CD4-positive, alpha-beta T cell treated with Interleukin-17A for 4 hours (primary cell): Measurements from ENCODE around the gene AFAP1L1.
"Not testable (repeated sequence)": the region's sequence is repeated elsewhere in the genome, so short reads cannot be mapped to it uniquely, and the experiment has no call there.

Experiments used
- DNase-seq: peaks from one replicate; pipeline ENCODE4 v3.0.0-alpha.2; 2020; ENCODE audit warnings: mixed read lengths

AFAP1L1 gene

GRCh38 chr5:149376104-149376503 is 104.4 kb downstream of the AFAP1L1 start:
- no peak for DNase-seq

GRCh38 chr5:149376711-149377447 is 105.2 kb downstream of the AFAP1L1 start:
- no peak for DNase-seq

GRCh38 chr5:149378241-149378820 is 106.7 kb downstream of the AFAP1L1 start:
- DNase-seq, result no peak

- no peak for DNase-seq
Measured at GRCh38 chr5:149379177-149379761, 107.6 kb downstream of the AFAP1L1 start, which contains the start of gene IL17B. Gene IL17B (minus strand): TSS chr5:149379292. CDS start chr5:149379225, 67 bp downstream.

GRCh38 chr5:149379818-149380374 is 108.2 kb downstream of the AFAP1L1 start:
- DNase-seq, result no peak

GRCh38 chr5:149380466-149381121 is 108.9 kb downstream of the AFAP1L1 start:
- no peak for DNase-seq

- no peak for DNase-seq
Measured at GRCh38 chr5:149381261-149381985, 109.8 kb downstream of the AFAP1L1 start.

- DNase-seq, result peak; percentile 83
Measured at GRCh38 chr5:149381986-149382338, 110.3 kb downstream of the AFAP1L1 start.

GRCh38 chr5:149382517-149383220 is 111.0 kb downstream of the AFAP1L1 start:
- no peak for DNase-seq

- no peak for DNase-seq
Measured at GRCh38 chr5:149383399-149383798, 111.7 kb downstream of the AFAP1L1 start.

- DNase-seq, result no peak
Measured at GRCh38 chr5:149386166-149386565, 114.5 kb downstream of the AFAP1L1 start.

GRCh38 chr5:149387081-149387631 is 115.5 kb downstream of the AFAP1L1 start:
- DNase-seq, result no peak

- no peak for DNase-seq
Measured at GRCh38 chr5:149387982-149388381, 116.3 kb downstream of the AFAP1L1 start.

GRCh38 chr5:149388498-149389190 is 117.0 kb downstream of the AFAP1L1 start:
- no peak for DNase-seq

- DNase-seq, result no peak
Measured at GRCh38 chr5:149389552-149390495, 118.2 kb downstream of the AFAP1L1 start.

GRCh38 chr5:149391076-149391475 is 119.4 kb downstream of the AFAP1L1 start:
- not testable (repeated sequence) for DNase-seq
